Smooth muscle cell (in vitro differentiated cells): Measurements from ENCODE around the gene PTCD1. TPM values are rescaled to one million over a fixed set of nuclear protein-coding genes. Genes with fewer than 3 reads are reported as not detected.
"Not testable (repeated sequence)": the region's sequence is repeated elsewhere in the genome, so short reads cannot be mapped to it uniquely, and the experiment has no call there.

Source experiments
- DNase-seq: peaks from one replicate; lab custom pipeline; 2025; ENCODE audit not compliant: unreplicated experiment; lab: John Stamatoyannopoulos, UW
- H2AFZ ChIP-seq: fragments of 200-600 bp; sonication (generic); 2 replicates; pipeline ENCODE4 v1.6.0; 2016; ENCODE audit warnings: antibody characterized with exemption, low read depth, mild to moderate bottlenecking
- H3F3A ChIP-seq: fragments of 200-600 bp; sonication (generic); 2 replicates; pipeline ENCODE4 v1.6.0; 2017; ENCODE audit warnings: antibody characterized with exemption, low read depth
- H3K27ac ChIP-seq: fragments of 200-600 bp; sonication (generic); 2 replicates; pipeline ENCODE4 v1.5.1; 2016; ENCODE audit warnings: low read depth, mild to moderate bottlenecking
- H3K27me3 ChIP-seq: fragments of 200-600 bp; sonication (generic); 2 replicates; pipeline ENCODE4 v1.6.1; 2016; ENCODE audit warnings: low read depth, mild to moderate bottlenecking
- H3K36me3 ChIP-seq: fragments of 200-600 bp; sonication (generic); 2 replicates; pipeline ENCODE4 v1.5.1; 2016; ENCODE audit warnings: low read depth
- H3K4me1 ChIP-seq: fragments of 200-600 bp; sonication (generic); 2 replicates; pipeline ENCODE4 v1.5.1; 2016; ENCODE audit warnings: low read depth
- H3K4me2 ChIP-seq: fragments of 200-600 bp; sonication (generic); 2 replicates; pipeline ENCODE4 v1.6.0; 2016; ENCODE audit warnings: mild to moderate bottlenecking
- H3K4me3 ChIP-seq: fragments of 200-600 bp; sonication (generic); 2 replicates; pipeline ENCODE4 v1.5.1; 2016; ENCODE audit warnings: mild to moderate bottlenecking
- H3K79me2 ChIP-seq: fragments of 200-600 bp; sonication (generic); 2 replicates; pipeline ENCODE4 v1.6.0; 2016; ENCODE audit warnings: low read depth, mild to moderate bottlenecking
- H3K9ac ChIP-seq: fragments of 200-600 bp; sonication (generic); 2 replicates; pipeline ENCODE4 v1.6.0; 2016; ENCODE audit warnings: low read depth
- H3K9me3 ChIP-seq: fragments of 200-600 bp; sonication (generic); replicated peaks from 2 replicates; pipeline ENCODE4 v1.5.1; 2016; ENCODE audit warnings: low read depth
- H4K20me1 ChIP-seq: fragments of 200-600 bp; sonication (generic); 2 replicates; pipeline ENCODE4 v1.6.0; 2016; ENCODE audit warnings: low read depth
- CTCF ChIP-seq: fragments of 200-600 bp; sonication (generic); IDR thresholded peaks from 2 replicates; pipeline ENCODE4 v1.5.1; 2017; ENCODE audit warnings: borderline replicate concordance, mild to moderate bottlenecking, antibody characterized with exemption; ENCODE audit not compliant: insufficient read depth, poor library complexity, severe bottlenecking
- WGBS: methylation state at CpG from one replicate; pipeline ENCODE4 v1.1.7; 2016; ENCODE audit warnings: low lambda C conversion rate; 5-methylcytosine and 5-hydroxymethylcytosine counted together
- polyA plus RNA-seq: library from polyadenylated mRNA; unstranded; fragments of >200 nt; fragmentation: Nextera tagmentation; extraction: Ambion mirVana; gene quantifications from 2 replicates; pipeline ENCODE4 v1.2.1, GENCODE V29; 2016
- total RNA-seq: library from RNA; depleted of rRNA; stranded (reverse); fragments of >200 nt; gene quantifications from 2 replicates; pipeline ENCODE4 v1.2.3, GENCODE V29; 2014

The PTCD1 gene
- total and polyA plus RNA-seq, 2 experiments from 2014 or later = 4.5 to 10.8 TPM

- peaks cover 6% of the 10 kb centered on the region for H3F3A ChIP-seq
- 94% methylated on average over 5 of the region's 5 CpGs for WGBS
- H3K9me3 ChIP-seq = no peaks in the 10 kb centered on the region
- peaks cover 8% of the 10 kb centered on the region for H3K36me3 ChIP-seq
- no peaks in the 10 kb centered on the region for H3K79me2 ChIP-seq
- H3K4me1 ChIP-seq = no peaks in the 10 kb centered on the region
- no peak overlapping the region for H3K4me3 ChIP-seq
- no peak for TF ChIP-seq CTCF
- no peak overlapping the region for H3K27ac ChIP-seq
- H3K27me3 ChIP-seq = no peaks in the 10 kb centered on the region
- peaks cover 30% of the 10 kb centered on the region for H4K20me1 ChIP-seq
- DNase-seq = no peak
- no peak overlapping the region for H2AFZ ChIP-seq
- no peak overlapping the region for H3K4me2 ChIP-seq
- H3K9ac ChIP-seq = no peak overlapping the region
Measured at GRCh38 chr7:99420213-99420612, 18.4 kb downstream of the PTCD1 start.

GRCh38 chr7:99419323-99420021 lies 19.1 kb downstream of the PTCD1 start:
- peaks cover 6% of the 10 kb centered on the region for H3F3A ChIP-seq
- H3K27ac ChIP-seq = no peak overlapping the region
- no peak for TF ChIP-seq CTCF
- H3K4me3 ChIP-seq = no peak overlapping the region
- 97% methylated on average over 29 of the region's 29 CpGs for WGBS
- H3K9me3 ChIP-seq = no peaks in the 10 kb centered on the region
- DNase-seq = no peak
- peaks cover 30% of the 10 kb centered on the region for H4K20me1 ChIP-seq
- H3K79me2 ChIP-seq = peaks cover 2% of the 10 kb centered on the region
- no peaks in the 10 kb centered on the region for H3K27me3 ChIP-seq
- no peak overlapping the region for H3K4me2 ChIP-seq
- H2AFZ ChIP-seq = no peak overlapping the region
- no peak overlapping the region for H3K9ac ChIP-seq
- no peaks in the 10 kb centered on the region for H3K4me1 ChIP-seq
- peaks cover 8% of the 10 kb centered on the region for H3K36me3 ChIP-seq

GRCh38 chr7:99418260-99418659 lies 20.3 kb downstream of the PTCD1 start:
- Histone ChIP-seq H2AFZ (no peak overlapping the region), H3K79me2 (peaks cover 10% of the 10 kb centered on the region), H3K27me3 (no peaks in the 10 kb centered on the region), H3K9ac (no peak overlapping the region), H3K9me3 (no peaks in the 10 kb centered on the region), H3K4me3 (no peak overlapping the region), H3K4me2 (no peak overlapping the region), H3F3A (peaks cover 6% of the 10 kb centered on the region), H3K36me3 (peaks cover 8% of the 10 kb centered on the region), H4K20me1 (peaks cover 30% of the 10 kb centered on the region), H3K4me1 (no peaks in the 10 kb centered on the region), H3K27ac (no peak overlapping the region)
- no peak for TF ChIP-seq CTCF
- WGBS = 97% methylated on average over 9 of the region's 9 CpGs
- no peak for DNase-seq

GRCh38 chr7:99415513-99416127 lies 23.0 kb downstream of the PTCD1 start:
- peaks cover 29% of the 10 kb centered on the region for H3K79me2 ChIP-seq

More at GRCh38 chr7:99415513-99416127, 23.0 kb downstream of the PTCD1 start:
- Histone ChIP-seq H4K20me1 (peaks cover 31% of the 10 kb centered on the region), H3K36me3 (peaks cover 19% of the 10 kb centered on the region)
- H3F3A ChIP-seq, H3K27me3 ChIP-seq, H3K4me3 ChIP-seq, H2AFZ ChIP-seq, DNase-seq, H3K27ac ChIP-seq, H3K9ac ChIP-seq, H3K4me2 ChIP-seq, H3K9me3 ChIP-seq, H3K4me1 ChIP-seq: not testable (repeated sequence)
- peak; percentile 57 for TF ChIP-seq CTCF
- 72% methylated on average over 17 of the region's 17 CpGs for WGBS
